Body of pancreas (tissue), 4 donors: Measurements from ENCODE around the gene LDLR. TPM values are rescaled to one million over a fixed set of nuclear protein-coding genes. Genes with fewer than 3 reads are reported as not detected.

ENCODE experiments used
- ATAC-seq: fragments of 150-250 bp; one replicate; pipeline ENCODE4 v1.9.1; 2016
- DNase-seq, 4 donors: peaks; one replicate each; pipeline ENCODE4 v3.0.0-alpha.2; 2019
- H3K27ac ChIP-seq, 4 donors: fragments of 200-600 bp; sonication (generic); 1 replicate in 3 of 4; 2 replicates in 1 of 4; pipeline versions ENCODE4 v1.5.1 to v1.6.1; 2016 to 2019; ENCODE audit warnings: mild to moderate bottlenecking in 1 of 4, mixed read lengths in 1 of 4, moderate library complexity in 1 of 4
- H3K27me3 ChIP-seq, 2 donors: fragments of 200-600 bp; sonication (generic); one replicate each; pipeline ENCODE4 v1.6.0; 2016; ENCODE audit warnings: mild to moderate bottlenecking in 1 of 2
- H3K36me3 ChIP-seq, 2 donors: fragments of 200-600 bp; sonication (generic); replicated peaks in 1 of 2; 2 replicates each; pipeline ENCODE4 v1.5.1; 2016; ENCODE audit warnings: low read depth in 2 of 2; ENCODE audit not compliant: insufficient read depth in 1 of 2
- H3K4me1 ChIP-seq: fragments of 200-600 bp; sonication (generic); one replicate; pipeline ENCODE4 v1.6.0; 2016
- H3K4me3 ChIP-seq, 2 donors: fragments of 200-600 bp; sonication (generic); 1 replicate in 1 of 2; 2 replicates in 1 of 2; pipeline ENCODE4 v1.5.1; 2016 to 2019
- H3K9me3 ChIP-seq, 3 donors: fragments of 200-600 bp; sonication (generic); 1 replicate in 2 of 3; 2 replicates in 1 of 3; pipeline ENCODE4 v1.5.1; 2016
- POLR2A ChIP-seq, 3 donors: fragments of 450-650 bp; IDR thresholded peaks; one replicate each; pipeline ENCODE4 v1.6.1; 2016; ENCODE audit warnings: antibody characterized with exemption in 3 of 3, mild to moderate bottlenecking in 2 of 3
- WGBS, 2 donors: methylation state at CpG; one replicate each; pipeline ENCODE4 v1.1.5; 2017; 5-methylcytosine and 5-hydroxymethylcytosine counted together
- intact Hi-C: fragments of 100-400 bp; cut with DNase I; formaldehyde crosslinking; loops from one replicate; pipeline ENCODE4 v1.15.1; 2023
- total RNA-seq, 2 donors: library from RNA; depleted of rRNA; stranded (reverse); fragments of >200 nt; gene quantifications; one replicate each; pipeline ENCODE4 v1.1.0, GENCODE V29; 2016
- TF ChIP-seq, protein P1 (sequence below), 7 experiments: fragments of 450-650 bp in 4 of 7; fragments of 200-600 bp in 3 of 7; sonication (generic) in 3 of 7; IDR thresholded peaks; one replicate each; pipeline ENCODE4 v1.5.1; 2016 to 2019; ENCODE audit warnings: antibody characterized with exemption in 7 of 7

Gene LDLR
- total RNA-seq, result 100 to 1,000 TPM in 1 of 2 donors, 10 to 100 TPM in 1; 18.9 to 105 TPM

DNA sequence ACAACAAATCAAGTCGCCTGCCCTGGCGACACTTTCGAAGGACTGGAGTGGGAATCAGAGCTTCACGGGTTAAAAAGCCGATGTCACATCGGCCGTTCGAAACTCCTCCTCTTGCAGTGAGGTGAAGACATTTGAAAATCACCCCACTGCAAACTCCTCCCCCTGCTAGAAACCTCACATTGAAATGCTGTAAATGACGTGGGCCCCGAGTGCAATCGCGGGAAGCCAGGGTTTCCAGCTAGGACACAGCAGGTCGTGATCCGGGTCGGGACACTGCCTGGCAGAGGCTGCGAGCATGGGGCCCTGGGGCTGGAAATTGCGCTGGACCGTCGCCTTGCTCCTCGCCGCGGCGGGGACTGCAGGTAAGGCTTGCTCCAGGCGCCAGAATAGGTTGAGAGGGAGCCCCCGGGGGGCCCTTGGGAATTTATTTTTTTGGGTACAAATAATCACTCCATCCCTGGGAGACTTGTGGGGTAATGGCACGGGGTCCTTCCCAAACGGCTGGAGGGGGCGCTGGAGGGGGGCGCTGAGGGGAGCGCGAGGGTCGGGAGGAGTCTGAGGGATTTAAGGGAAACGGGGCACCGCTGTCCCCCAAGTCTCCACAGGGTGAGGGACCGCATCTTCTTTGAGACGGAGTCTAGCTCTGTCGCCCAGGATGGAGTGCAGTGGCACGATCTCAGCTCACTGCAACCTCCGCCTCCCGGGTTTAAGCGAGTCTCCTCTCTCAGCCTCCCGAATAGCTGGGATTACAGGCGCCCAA, at the start of gene LDLR:
Gene LDLR, plus strand, starts transcription at position 210 of the 760 bp plus-strand sequence. Its CDS starts 86 bp downstream, at position 296.
- intact Hi-C loops, result no loop called here
- WGBS, 2 donors, result 1 to 4% methylated on average over 9 to 42 of the region's 43 CpGs
- no peaks in the 10 kb centered on the region for H3K27me3 ChIP-seq
- peak; percentile 91 to 96 (median 92) for DNase-seq
- H3K9me3 ChIP-seq, result no peaks in the 10 kb centered on the region
- ATAC-seq, result peak; percentile 63
- H3K27ac ChIP-seq, result peak within 1 kb of the TSS; percentile 94 to 99 (median 98)
- peak; percentile 89 to 99 (median 97) for TF ChIP-seq POLR2A (IDR thresholded peaks at IDR 0.05)
- TF ChIP-seq, protein P1, sequence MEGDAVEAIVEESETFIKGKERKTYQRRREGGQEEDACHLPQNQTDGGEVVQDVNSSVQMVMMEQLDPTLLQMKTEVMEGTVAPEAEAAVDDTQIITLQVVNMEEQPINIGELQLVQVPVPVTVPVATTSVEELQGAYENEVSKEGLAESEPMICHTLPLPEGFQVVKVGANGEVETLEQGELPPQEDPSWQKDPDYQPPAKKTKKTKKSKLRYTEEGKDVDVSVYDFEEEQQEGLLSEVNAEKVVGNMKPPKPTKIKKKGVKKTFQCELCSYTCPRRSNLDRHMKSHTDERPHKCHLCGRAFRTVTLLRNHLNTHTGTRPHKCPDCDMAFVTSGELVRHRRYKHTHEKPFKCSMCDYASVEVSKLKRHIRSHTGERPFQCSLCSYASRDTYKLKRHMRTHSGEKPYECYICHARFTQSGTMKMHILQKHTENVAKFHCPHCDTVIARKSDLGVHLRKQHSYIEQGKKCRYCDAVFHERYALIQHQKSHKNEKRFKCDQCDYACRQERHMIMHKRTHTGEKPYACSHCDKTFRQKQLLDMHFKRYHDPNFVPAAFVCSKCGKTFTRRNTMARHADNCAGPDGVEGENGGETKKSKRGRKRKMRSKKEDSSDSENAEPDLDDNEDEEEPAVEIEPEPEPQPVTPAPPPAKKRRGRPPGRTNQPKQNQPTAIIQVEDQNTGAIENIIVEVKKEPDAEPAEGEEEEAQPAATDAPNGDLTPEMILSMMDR (IDR thresholded peaks at IDR 0.05), result peak in 1 of 7 experiments; percentile 18
- H3K4me3 ChIP-seq, result peak within 1 kb of the TSS; percentile 43 to 65
- no peaks in the 10 kb centered on the region for H3K36me3 ChIP-seq
- peaks cover 87% of the 10 kb centered on the region for H3K4me1 ChIP-seq

DNA sequence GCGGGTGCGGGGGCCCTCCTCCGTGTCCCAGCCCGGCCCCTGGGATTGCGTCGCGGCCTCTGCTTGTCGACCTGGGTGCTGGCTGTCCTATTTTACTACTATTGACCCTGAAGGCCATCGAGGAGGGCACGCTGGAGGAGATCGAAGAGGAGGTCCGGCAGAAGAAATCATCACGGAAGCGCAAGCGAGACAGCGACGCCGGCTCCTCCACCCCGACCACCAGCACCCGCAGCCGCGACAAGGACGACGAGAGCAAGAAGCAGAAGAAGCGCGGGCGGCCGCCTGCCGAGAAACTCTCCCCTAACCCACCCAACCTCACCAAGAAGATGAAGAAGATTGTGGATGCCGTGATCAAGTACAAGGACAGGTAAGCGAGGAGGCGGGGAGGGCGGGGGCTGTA, 48.1 kb upstream of the LDLR start:
- Histone ChIP-seq H3K27me3 (no peaks in the 10 kb centered on the region), H3K9me3 (no peaks in the 10 kb centered on the region), H3K4me3 (no peak overlapping the region), H3K27ac (peak overlapping the region; percentile 76 to 90 (median 87)), H3K36me3 (peaks cover 0 to 5% of the 10 kb centered on the region in 2 donors), H3K4me1 (peaks cover 15% of the 10 kb centered on the region)
- ATAC-seq (no peak), DNase-seq (no peak)
- no peak for TF ChIP-seq POLR2A (IDR thresholded peaks at IDR 0.05)
- TF ChIP-seq, protein P1 (IDR thresholded peaks at IDR 0.05), result no peak
- WGBS, 2 donors, result 94 to 95% methylated on average over 25 to 30 of the region's 33 CpGs
- intact Hi-C loops, result loop anchor here (5.0 kb wide), 1 partner anchor 41 kb away; no protein-coding TSS in a partner anchor

DNA sequence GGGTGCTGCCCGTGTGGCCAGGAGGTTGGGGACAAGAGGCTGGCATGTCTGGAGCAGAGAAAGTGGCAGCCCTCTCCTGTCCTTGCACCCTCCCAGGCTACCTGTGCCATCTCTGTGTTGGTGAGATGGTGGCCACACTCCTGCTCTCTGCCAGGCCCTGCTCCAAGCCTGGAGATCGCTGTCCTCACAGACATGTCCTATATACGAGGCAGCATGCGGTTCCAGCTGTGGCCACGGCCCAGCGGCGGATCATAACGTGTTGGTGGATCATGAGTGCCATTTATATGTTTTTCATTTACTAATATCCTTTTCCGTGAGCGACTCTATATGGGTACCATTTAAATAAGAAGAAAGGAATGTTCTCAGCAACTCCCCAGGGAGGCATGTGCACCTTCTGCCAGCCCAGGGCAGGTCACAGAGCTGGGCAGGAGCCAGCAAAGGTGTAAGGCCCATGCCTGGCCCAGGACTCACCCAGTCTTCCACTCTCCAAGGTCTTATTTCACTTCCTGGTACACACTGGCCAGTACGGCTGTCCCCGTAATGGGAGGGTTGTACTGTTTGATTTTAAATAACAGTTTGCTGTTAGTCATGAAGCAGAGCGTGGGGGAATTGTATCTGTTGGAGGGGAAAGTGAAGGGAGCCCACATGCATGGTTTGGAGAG, 47.2 kb upstream of the LDLR start:
- peaks cover 0 to 5% of the 10 kb centered on the region in 2 donors for H3K36me3 ChIP-seq

DNA sequence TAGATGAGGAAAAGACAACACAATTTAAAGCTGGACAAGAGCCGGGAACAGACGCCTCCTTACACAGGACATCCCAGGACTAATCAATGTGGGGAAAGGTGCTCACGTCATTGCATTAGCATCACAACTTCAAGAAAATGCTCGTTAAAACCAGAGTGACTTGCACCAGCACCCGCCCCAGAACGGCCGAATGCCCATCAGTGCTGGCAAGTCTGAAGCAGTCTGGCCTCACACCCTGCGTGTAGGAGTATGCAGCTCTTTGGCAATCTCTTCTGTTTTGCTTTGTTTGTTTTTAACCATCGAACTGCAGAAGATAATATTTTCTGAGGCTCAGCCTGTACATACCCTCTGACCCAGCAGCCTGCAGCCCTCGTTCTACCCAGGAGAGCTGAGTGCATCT, 44.8 kb upstream of the LDLR start:
- H3K4me1 ChIP-seq, result peaks cover 15% of the 10 kb centered on the region
- no peaks in the 10 kb centered on the region for H3K36me3 ChIP-seq
- no peak for TF ChIP-seq POLR2A (IDR thresholded peaks at IDR 0.05)
- TF ChIP-seq, protein P1 (IDR thresholded peaks at IDR 0.05), result no peak
- DNase-seq (no peak), ATAC-seq (no peak)
- H3K4me3 ChIP-seq, result no peak overlapping the region
- intact Hi-C loops, result loop anchor here (5.0 kb wide), 1 partner anchor 38 kb away; no protein-coding TSS in a partner anchor
- 92 to 95% methylated on average over 10 of the region's 10 CpGs for WGBS, 2 donors
- no peaks in the 10 kb centered on the region for H3K27me3 ChIP-seq
- no peaks in the 10 kb centered on the region for H3K9me3 ChIP-seq
- no peak overlapping the region for H3K27ac ChIP-seq

More for the DNA sequence above, 47.2 kb upstream of the LDLR start:
- WGBS, 2 donors, result 63 to 70% methylated on average over 11 to 13 of the region's 13 CpGs
- peak; percentile 76 to 95 (median 91) for DNase-seq
- peak overlapping the region; percentile 76 to 90 (median 87) for H3K27ac ChIP-seq
- peaks cover 15% of the 10 kb centered on the region for H3K4me1 ChIP-seq
- TF ChIP-seq, protein P1 (IDR thresholded peaks at IDR 0.05), result no peak
- peak in 2 of 3 donors; percentile 14 to 37 for TF ChIP-seq POLR2A (IDR thresholded peaks at IDR 0.05)
- no peaks in the 10 kb centered on the region for H3K9me3 ChIP-seq
- H3K4me3 ChIP-seq, result no peak overlapping the region
- H3K27me3 ChIP-seq, result no peaks in the 10 kb centered on the region
- intact Hi-C loops, result loop anchor here (5.0 kb wide), 1 partner anchor 40 kb away; no protein-coding TSS in a partner anchor
- ATAC-seq, result peak; percentile 95
